K562 (cell line): ENCODE results near the gene CDT1. TPM values are rescaled to one million over a fixed set of nuclear protein-coding genes. Genes with fewer than 3 reads are reported as not detected.

Experiments used
- CCNT2 ChIP-seq: IDR thresholded peaks from 2 replicates; pipeline ENCODE4 v1.6.1; 2011; ENCODE audit warnings: borderline replicate concordance, low read depth, mild to moderate bottlenecking, moderate library complexity, mixed read lengths, low read length; ENCODE audit not compliant: insufficient read length; ENCODE audit errors: extremely low read depth
- CHD4 ChIP-seq: fragments of 200-600 bp; sonication (generic); IDR thresholded peaks from 3 replicates; pipeline ENCODE4 v1.6.1; 2012; ENCODE audit warnings: low read depth, mild to moderate bottlenecking, mixed read lengths, low read length, inconsistent platforms; ENCODE audit not compliant: insufficient read depth, insufficient replicate concordance, poor library complexity, severe bottlenecking
- DPF2 ChIP-seq: fragments of 450-650 bp; IDR thresholded peaks from 2 replicates; pipeline ENCODE4 v1.6.1; 2016
- EP300 ChIP-seq: IDR thresholded peaks from 2 replicates; pipeline ENCODE4 v1.6.1; 2012; ENCODE audit warnings: low read length, improper control_type of control experiment
- ERF ChIP-seq: fragments of 450-650 bp; formaldehyde crosslinking; IDR thresholded peaks from 2 replicates; pipeline ENCODE4 v1.4.0; 2020; ENCODE audit warnings: mild to moderate bottlenecking, mixed read lengths
- GATA2 ChIP-seq: sonication (generic); formaldehyde crosslinking; IDR thresholded peaks from 2 replicates; pipeline ENCODE4 v1.4.0; 2020; ENCODE audit warnings: mild to moderate bottlenecking, missing genetic modification reagents
- JUN ChIP-seq, 2 experiments: sonication (generic) in 1 of 2; formaldehyde crosslinking in 1 of 2; IDR thresholded peaks; 2 replicates each; pipeline versions ENCODE4 v1.6.1 to v1.8.0; 2012 to 2022; ENCODE audit warnings: borderline replicate concordance in 2 of 2, mild to moderate bottlenecking in 2 of 2, improper control_type of control experiment in 1 of 2, low read depth in 1 of 2, low read length in 1 of 2, missing genetic modification reagents in 1 of 2
- POLR2AphosphoS5 ChIP-seq: IDR thresholded peaks from 2 replicates; pipeline ENCODE4 v1.6.1; 2011; ENCODE audit warnings: mild to moderate bottlenecking, low read depth, low read length, moderate library complexity; ENCODE audit not compliant: control insufficient read depth, insufficient read depth
- POLR2G ChIP-seq: fragments of 200-400 bp; formaldehyde crosslinking; IDR thresholded peaks from 2 replicates; pipeline ENCODE4 v1.6.1; 2017; ENCODE audit warnings: low read depth, mild to moderate bottlenecking, antibody characterized with exemption, low read length, moderate library complexity
- PTBP1 ChIP-seq: fragments of 200-400 bp; formaldehyde crosslinking; IDR thresholded peaks from 2 replicates; pipeline ENCODE4 v1.6.1; 2017; ENCODE audit warnings: low read depth, low read length
- TBL1XR1 ChIP-seq, 2 experiments: IDR thresholded peaks; 2 replicates each; pipeline ENCODE4 v1.6.1; 2012; ENCODE audit warnings: improper control_type of control experiment in 2 of 2, low read length in 2 of 2, mild to moderate bottlenecking in 1 of 2
- TCF3 ChIP-seq: sonication (generic); formaldehyde crosslinking; IDR thresholded peaks from 2 replicates; pipeline ENCODE4 v1.4.0; 2020; ENCODE audit warnings: mild to moderate bottlenecking, missing genetic modification reagents
- polyA plus RNA-seq, 8 experiments: library from polyadenylated mRNA; depleted of rRNA in 4 of 8; stranded (reverse) in 5 of 8; unstranded in 3 of 8; fragments of >200 nt; fragmentation: Nextera tagmentation in 2 of 8; fragmentation: Illumina TruSeq in 1 of 8; extraction: Ambion mirVana in 2 of 8; extraction: Trizol in 1 of 8; gene quantifications; 2 replicates each; pipeline versions ENCODE4 v1.2.1 to v1.2.3, GENCODE V29; 2011 to 2014; ENCODE audit warnings: inconsistent platforms in 1 of 8, missing spikeins in 1 of 8
- total RNA-seq, 7 experiments: library from RNA; depleted of rRNA in 6 of 7; stranded (reverse); fragments of >200 nt in 6 of 7; fragmentation: Illumina TruSeq in 2 of 7; extraction: Trizol in 2 of 7; gene quantifications; 2 replicates each; pipeline versions ENCODE4 v1.2.1 to v1.2.3, GENCODE V29; 2011 to 2021; ENCODE audit warnings: low replicate concordance in 1 of 7
- TF ChIP-seq, protein P1 (sequence below), 3 experiments: fragments of 200-800 bp in 1 of 3; fragments of 250-450 bp in 1 of 3; fragments of 450-650 bp in 1 of 3; sonication (Bioruptor Pico) in 1 of 3; sonication (Bioruptor generic) in 1 of 3; formaldehyde crosslinking in 1 of 3; IDR thresholded peaks; 2 replicates each; pipeline versions ENCODE4 v1.6.1 to v1.8.0; 2016 to 2022; ENCODE audit warnings: mild to moderate bottlenecking in 2 of 3, missing genetic modification characterization in 2 of 3, missing compliant biosample characterization in 1 of 3, moderate library complexity in 1 of 3
- TF ChIP-seq, protein P2 (sequence below): IDR thresholded peaks from 2 replicates; pipeline ENCODE4 v1.6.1; 2014; ENCODE audit warnings: antibody characterized with exemption
- TF ChIP-seq, protein P3 (sequence below), 2 experiments: fragments of 150-350 bp in 1 of 2; IDR thresholded peaks; 2 replicates each; pipeline ENCODE4 v1.6.1; 2012 to 2016; ENCODE audit warnings: low read depth in 2 of 2, low read length in 2 of 2, mild to moderate bottlenecking in 1 of 2, moderate library complexity in 1 of 2

The CDT1 gene
- total and polyA plus RNA-seq, 9 of the 15 experiments (the other 6 are each of a cell fraction or from before 2014, with no cell fraction given) = 0.92 to 178 (median 14.2) TPM

DNA sequence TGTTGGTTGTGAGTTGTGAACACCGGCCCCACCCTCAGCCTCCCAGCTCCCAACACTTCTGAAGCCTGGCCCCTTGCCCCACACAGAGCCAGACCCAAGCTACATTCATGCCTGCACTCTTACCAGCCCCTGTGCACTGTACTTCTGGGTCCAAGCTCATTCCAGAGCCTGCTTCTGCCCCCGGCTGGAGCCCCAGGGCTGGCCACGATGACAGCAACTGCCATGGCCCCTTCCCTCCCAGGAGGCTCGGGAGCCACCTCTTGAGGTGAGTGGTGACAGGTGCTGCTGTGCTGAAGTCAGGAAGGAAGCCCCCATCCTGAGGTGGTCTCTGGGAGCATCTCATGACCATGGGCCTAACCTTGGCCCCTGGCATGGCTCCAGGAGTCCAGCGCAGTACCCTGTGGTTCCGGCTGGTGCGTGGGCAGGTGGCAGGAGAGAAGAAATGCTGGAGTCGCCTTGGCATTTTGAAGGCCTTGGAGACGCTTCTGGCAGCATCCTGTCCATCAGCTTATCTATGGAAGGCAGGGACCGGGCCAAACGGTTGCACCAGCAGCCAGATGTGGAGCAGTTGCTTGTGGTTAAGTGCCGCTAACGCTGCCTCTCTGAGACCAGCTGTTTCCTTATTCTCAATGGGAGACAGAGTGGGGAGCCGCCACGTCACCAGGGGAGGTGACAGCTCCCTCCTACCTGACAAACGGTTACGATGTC, 3.9 kb upstream of the CDT1 start (continued):
- TF ChIP-seq, protein P1, sequence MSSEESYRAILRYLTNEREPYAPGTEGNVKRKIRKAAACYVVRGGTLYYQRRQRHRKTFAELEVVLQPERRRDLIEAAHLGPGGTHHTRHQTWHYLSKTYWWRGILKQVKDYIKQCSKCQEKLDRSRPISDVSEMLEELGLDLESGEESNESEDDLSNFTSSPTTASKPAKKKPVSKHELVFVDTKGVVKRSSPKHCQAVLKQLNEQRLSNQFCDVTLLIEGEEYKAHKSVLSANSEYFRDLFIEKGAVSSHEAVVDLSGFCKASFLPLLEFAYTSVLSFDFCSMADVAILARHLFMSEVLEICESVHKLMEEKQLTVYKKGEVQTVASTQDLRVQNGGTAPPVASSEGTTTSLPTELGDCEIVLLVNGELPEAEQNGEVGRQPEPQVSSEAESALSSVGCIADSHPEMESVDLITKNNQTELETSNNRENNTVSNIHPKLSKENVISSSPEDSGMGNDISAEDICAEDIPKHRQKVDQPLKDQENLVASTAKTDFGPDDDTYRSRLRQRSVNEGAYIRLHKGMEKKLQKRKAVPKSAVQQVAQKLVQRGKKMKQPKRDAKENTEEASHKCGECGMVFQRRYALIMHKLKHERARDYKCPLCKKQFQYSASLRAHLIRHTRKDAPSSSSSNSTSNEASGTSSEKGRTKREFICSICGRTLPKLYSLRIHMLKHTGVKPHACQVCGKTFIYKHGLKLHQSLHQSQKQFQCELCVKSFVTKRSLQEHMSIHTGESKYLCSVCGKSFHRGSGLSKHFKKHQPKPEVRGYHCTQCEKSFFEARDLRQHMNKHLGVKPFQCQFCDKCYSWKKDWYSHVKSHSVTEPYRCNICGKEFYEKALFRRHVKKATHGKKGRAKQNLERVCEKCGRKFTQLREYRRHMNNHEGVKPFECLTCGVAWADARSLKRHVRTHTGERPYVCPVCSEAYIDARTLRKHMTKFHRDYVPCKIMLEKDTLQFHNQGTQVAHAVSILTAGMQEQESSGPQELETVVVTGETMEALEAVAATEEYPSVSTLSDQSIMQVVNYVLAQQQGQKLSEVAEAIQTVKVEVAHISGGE (CRISPR knock-in tag; IDR thresholded peaks at IDR 0.05) = peak in 1 of 3 experiments; percentile 85; a peak in 2 of 6 replicates
- peak; percentile 41; the same call in 1 of the 2 replicates for TF ChIP-seq JUN (IDR thresholded peaks at IDR 0.05; ENCODE audit: borderline replicate concordance, low read depth, low read length)
- no peak for TF ChIP-seq JUN (CRISPR knock-in tag; IDR thresholded peaks at IDR 0.05; ENCODE audit: borderline replicate concordance)
- no peak for TF ChIP-seq CHD4
- TF ChIP-seq, protein P2, sequence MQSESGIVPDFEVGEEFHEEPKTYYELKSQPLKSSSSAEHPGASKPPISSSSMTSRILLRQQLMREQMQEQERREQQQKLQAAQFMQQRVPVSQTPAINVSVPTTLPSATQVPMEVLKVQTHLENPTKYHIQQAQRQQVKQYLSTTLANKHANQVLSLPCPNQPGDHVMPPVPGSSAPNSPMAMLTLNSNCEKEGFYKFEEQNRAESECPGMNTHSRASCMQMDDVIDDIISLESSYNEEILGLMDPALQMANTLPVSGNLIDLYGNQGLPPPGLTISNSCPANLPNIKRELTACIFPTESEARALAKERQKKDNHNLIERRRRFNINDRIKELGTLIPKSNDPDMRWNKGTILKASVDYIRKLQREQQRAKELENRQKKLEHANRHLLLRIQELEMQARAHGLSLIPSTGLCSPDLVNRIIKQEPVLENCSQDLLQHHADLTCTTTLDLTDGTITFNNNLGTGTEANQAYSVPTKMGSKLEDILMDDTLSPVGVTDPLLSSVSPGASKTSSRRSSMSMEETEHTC = 0 out of 2 replicates have a peak, but pooled peaks have one; percentile 44
- peak; percentile 90 for TF ChIP-seq GATA2 (CRISPR knock-in tag)
- peak; percentile 53; the same call in 1 of the 2 replicates for TF ChIP-seq POLR2G
- peak; percentile 93 for TF ChIP-seq EP300
- TF ChIP-seq, protein P3, sequence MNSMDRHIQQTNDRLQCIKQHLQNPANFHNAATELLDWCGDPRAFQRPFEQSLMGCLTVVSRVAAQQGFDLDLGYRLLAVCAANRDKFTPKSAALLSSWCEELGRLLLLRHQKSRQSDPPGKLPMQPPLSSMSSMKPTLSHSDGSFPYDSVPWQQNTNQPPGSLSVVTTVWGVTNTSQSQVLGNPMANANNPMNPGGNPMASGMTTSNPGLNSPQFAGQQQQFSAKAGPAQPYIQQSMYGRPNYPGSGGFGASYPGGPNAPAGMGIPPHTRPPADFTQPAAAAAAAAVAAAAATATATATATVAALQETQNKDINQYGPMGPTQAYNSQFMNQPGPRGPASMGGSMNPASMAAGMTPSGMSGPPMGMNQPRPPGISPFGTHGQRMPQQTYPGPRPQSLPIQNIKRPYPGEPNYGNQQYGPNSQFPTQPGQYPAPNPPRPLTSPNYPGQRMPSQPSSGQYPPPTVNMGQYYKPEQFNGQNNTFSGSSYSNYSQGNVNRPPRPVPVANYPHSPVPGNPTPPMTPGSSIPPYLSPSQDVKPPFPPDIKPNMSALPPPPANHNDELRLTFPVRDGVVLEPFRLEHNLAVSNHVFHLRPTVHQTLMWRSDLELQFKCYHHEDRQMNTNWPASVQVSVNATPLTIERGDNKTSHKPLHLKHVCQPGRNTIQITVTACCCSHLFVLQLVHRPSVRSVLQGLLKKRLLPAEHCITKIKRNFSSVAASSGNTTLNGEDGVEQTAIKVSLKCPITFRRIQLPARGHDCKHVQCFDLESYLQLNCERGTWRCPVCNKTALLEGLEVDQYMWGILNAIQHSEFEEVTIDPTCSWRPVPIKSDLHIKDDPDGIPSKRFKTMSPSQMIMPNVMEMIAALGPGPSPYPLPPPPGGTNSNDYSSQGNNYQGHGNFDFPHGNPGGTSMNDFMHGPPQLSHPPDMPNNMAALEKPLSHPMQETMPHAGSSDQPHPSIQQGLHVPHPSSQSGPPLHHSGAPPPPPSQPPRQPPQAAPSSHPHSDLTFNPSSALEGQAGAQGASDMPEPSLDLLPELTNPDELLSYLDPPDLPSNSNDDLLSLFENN (IDR thresholded peaks at IDR 0.05; ENCODE audit: low read depth in 2 of 2, low read length in 2 of 2) = peak in 1 of 2 experiments; percentile 80; a peak in 1 of 4 replicates
- 0 out of 2 replicates have a peak, but pooled peaks have one; percentile 43 for TF ChIP-seq PTBP1
- TF ChIP-seq ERF (CRISPR knock-in tag) = 0 out of 2 replicates have a peak, but pooled peaks have one; percentile 74
- peak; percentile 96 for TF ChIP-seq TCF3
- peak; percentile 83 for TF ChIP-seq DPF2
- TF ChIP-seq CCNT2 = peak; percentile 48
- peak in 1 of 2 experiments; percentile 38; a peak in 1 of 4 replicates for TF ChIP-seq TBL1XR1 (IDR thresholded peaks at IDR 0.05; ENCODE audit: low read length in 2 of 2)
- peak; percentile 97 for TF ChIP-seq POLR2AphosphoS5
